EL (cell line): ENCODE measurements around the gene OR10S1.
"Not testable (repeated sequence)": the region's sequence is repeated elsewhere in the genome, so short reads cannot be mapped to it uniquely, and the experiment has no call there.

Experiments
- DNase-seq: peaks from one replicate; pipeline ENCODE4 v3.0.0-alpha.2; 2016

Gene OR10S1, protein sequence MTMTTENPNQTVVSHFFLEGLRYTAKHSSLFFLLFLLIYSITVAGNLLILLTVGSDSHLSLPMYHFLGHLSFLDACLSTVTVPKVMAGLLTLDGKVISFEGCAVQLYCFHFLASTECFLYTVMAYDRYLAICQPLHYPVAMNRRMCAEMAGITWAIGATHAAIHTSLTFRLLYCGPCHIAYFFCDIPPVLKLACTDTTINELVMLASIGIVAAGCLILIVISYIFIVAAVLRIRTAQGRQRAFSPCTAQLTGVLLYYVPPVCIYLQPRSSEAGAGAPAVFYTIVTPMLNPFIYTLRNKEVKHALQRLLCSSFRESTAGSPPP

DNA sequence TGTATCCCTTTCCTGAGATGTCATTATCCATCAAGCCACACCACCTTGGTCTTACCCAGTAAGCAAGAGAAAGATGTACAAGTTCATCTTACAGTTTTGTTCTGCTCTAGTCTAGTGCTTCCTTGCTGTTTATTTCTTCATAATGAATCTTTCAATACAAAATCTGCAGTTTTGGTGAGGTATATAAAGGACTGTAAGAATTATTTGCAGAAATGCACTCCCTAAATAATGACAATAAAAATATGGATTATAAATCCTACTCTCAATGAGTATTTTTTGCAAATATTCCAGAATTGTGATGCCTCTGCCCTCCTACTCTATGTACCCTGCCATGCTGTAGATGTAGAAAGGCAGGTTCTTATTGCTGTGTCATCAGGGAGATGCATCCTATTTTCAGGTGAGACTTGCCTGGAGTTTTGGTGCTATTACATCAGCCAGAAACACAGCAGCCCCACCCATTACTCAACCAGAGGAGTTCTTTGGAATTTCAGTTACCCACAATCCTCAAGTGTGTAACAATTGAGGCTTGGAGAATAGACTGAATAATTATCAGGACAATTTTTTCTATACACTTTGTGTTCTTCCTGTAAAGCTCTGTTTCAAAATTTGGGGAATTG lies at the start of gene OR10S1:
Gene OR10S1 (minus strand): TSS at position 51 of the 617 bp plus-strand sequence. CDS start 117 bp downstream, outside the sequence.
- DNase-seq = no peak

DNA sequence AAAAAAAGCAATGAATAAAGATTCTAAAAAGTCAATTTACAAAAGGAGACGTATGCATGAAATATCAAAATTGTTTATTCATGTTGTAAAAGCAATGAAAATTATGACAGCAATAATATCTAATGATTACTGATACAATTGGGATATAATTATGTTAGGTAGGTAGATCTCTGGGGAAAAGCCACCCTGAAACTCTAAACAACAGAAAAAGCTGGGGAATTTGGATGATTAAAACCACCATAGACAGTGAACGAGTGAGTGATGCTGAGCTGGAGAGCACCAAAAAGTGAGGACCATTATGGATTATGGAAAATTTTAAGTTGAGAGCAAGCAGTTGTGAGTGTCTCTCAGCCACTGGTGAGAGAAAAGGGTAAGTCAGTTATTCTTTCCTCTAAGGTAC lies 48.9 kb upstream of the OR10S1 start, which contains the start of gene OR10G8:
Gene OR10G8 (plus strand): TSS at position 301 of the 400 bp plus-strand sequence. CDS start 2,825 bp downstream, outside the sequence.
- DNase-seq = no peak

DNA sequence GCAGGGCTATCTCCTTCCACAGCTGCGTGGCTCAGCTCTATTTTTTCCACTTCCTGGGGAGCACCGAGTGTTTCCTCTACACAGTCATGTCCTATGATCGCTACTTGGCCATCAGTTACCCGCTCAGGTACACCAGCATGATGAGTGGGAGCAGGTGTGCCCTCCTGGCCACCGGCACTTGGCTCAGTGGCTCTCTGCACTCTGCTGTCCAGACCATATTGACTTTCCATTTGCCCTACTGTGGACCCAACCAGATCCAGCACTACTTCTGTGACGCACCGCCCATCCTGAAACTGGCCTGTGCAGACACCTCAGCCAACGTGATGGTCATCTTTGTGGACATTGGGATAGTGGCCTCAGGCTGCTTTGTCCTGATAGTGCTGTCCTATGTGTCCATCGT lies 38.3 kb upstream of the OR10S1 start:
- not testable (repeated sequence) for DNase-seq

DNA sequence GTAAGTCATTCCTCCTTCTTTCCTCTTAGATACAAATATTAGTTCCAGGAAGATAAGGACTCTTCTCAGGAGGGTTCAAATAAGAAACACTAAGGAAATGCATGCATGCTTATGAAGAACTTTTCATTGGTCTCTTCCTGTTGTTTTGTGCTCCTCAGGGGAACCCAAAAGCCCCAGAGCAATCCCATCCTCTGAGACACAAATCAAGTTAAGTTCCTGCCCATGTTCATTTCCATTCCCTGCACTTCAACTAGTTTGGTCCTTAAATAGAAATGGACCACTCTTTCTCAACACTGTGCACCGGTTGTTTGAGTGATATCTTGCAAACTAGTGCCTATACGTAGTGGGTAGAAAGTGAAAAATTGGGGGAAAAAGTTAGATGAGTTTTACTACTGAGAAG lies 35.1 kb upstream of the OR10S1 start, which contains the start of gene OR10G4:
Gene OR10G4 (plus strand): TSS at position 301 of the 400 bp plus-strand sequence. CDS start 2,578 bp downstream, outside the sequence.
- no peak for DNase-seq

DNA sequence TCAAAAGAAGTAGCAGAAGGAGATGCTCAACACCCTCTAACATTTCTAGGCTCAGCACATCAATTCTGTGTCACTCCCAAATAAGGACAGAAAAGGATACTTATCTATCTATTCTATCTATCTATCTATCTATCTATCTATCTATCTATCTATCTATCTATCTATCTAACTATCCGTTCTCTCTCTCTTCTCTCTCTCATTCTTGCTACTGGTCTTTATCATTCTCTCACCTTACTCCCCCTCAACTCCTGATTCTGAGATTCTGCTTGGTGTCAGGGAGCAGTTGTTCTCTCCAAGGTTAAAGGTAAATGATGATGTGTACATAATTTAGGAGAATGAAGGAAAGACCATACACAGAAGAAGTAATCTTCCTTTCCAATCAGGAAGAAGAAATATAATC lies 17.5 kb upstream of the OR10S1 start, which contains the start of gene OR10G6:
Gene OR10G6 (minus strand): TSS at position 43 of the 400 bp plus-strand sequence. CDS start 0 bp downstream, at position 43.
- no peak for DNase-seq

DNA sequence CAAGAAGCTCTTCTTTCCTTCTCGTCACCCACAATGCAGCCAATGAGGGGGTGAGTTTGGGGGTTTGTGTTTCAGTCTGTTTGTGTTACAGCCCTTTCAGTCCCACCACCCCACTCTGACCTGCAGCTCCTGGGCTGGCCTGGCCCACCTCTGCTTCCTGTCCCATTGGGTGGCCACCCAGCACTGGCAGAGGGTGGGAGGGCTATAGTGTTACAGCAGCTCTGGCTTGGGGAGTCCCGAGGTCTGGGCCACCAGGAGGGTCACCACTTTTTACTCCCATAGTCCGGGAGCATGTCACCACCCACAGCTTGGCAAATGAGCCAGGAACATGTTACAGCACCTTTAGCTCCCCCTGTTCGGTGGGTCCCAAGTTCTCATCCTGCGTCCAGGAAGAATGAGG lies 1.7 kb upstream of the OR10S1 start:
- no peak for DNase-seq

DNA sequence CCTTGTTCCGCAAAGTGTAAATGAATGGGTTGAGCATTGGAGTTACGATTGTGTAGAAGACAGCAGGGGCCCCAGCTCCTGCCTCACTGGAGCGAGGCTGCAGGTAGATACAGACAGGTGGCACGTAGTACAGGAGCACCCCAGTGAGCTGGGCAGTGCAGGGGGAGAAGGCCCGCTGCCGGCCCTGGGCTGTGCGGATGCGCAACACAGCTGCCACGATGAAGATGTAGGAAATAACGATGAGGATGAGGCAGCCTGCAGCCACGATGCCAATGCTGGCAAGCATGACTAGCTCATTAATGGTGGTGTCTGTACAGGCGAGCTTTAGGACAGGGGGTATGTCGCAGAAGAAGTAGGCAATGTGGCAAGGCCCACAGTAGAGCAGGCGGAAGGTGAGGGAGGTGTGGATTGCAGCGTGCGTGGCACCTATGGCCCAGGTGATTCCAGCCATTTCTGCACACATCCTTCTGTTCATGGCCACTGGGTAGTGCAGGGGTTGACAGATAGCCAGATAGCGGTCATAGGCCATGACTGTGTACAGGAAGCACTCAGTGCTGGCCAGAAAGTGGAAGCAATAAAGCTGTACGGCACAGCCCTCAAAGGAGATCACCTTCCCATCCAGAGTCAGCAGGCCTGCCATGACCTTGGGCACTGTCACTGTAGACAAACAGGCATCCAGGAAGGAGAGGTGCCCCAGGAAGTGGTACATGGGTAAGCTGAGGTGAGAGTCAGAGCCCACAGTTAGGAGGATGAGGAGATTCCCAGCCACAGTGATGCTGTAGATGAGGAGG lies 616 bp downstream of the OR10S1 start:
- no peak for DNase-seq

DNA sequence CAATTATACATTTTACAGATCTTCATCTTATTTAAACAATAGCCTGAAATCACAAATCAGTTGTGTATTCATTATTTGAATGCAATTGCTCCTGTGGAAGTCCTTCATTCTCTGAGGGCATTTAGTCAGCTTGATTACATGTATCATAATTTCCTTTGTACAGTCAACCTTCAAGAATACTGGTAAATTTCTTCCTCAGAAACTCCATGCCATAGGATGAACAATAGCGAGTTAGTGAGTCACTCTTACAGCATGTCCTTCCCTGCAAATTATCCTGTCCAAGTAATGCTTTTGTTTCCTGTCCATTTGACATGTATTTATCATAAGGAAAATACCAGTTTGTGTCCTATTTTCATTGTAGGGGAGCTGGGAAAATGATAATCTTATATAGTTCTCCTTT lies 3.8 kb downstream of the OR10S1 start:
- DNase-seq = peak; percentile 79

GRCh38 chr11:123956752-123957151 lies 20.8 kb downstream of the OR10S1 start:
- no peak for DNase-seq

- no peak for DNase-seq
Measured at GRCh38 chr11:123945132-123945531, 32.4 kb downstream of the OR10S1 start.

DNA sequence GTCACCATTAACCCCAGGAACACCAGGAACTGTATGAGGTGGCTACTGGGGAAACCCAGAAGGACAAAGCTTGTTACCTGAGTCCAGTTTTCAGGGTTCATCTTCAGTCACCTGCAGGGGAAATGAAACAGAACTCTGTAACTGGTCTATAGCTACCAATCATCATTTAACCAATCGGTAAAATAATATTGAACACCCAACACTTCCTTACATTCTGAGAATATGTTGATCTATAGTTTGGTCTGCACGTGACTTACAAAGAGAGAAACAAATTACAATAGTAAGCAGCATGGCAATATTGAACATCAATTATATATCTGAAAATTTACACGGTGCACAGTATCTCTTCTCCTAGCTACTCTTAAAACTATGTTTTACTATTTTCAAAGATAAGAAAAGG lies 33.8 kb downstream of the OR10S1 start, which contains the start of gene OR6T1:
Gene OR6T1 (minus strand): TSS at position 101 of the 400 bp plus-strand sequence. CDS start 0 bp downstream, at position 101.
- DNase-seq = no peak

DNA sequence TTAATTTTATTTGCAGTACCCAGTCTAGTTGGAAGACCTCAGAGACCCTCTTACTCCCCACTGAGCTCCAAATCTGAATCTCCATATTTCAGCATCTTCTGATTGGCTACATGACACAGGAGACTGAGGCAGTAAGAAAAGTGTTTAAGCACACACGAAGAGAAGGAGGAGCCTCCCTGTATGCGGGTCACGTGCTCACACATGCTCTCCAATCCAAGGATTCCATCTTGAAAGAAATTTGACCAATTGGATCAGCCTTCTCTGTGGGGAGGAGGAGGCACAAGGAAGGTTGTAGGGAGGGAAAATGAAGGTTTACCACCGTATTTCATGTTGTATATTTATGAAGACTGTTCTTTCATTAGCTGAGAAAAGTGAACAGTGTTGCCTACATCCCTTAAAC lies 35.2 kb downstream of the OR10S1 start:
- no peak for DNase-seq

DNA sequence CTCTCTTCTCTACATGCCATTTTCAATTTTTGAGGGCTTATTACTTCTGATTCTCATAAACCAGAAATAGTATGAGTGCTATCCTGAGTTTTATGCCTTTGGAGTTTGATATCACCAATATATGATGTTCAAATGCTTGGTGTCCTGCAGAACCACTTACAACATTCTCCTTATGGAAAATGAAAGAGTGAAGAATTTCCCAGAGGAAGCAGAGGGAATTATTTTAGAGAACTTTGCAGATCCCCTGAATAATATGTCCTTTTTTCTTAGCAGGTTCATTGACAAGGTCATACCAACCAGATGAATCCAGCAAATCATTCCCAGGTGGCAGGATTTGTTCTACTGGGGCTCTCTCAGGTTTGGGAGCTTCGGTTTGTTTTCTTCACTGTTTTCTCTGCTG lies 38.3 kb downstream of the OR10S1 start, which contains the start of gene OR4D5:
Gene OR4D5 (plus strand): TSS at position 301 of the 400 bp plus-strand sequence. CDS start 0 bp downstream, at position 301.
- DNase-seq = no peak
